ENCODE data around the gene RASL11A.
"Not testable (repeated sequence)": the region's sequence is repeated elsewhere in the genome, so short reads cannot be mapped to it uniquely, and the experiment has no call there.

The RASL11A gene

GRCh38 chr13:27310946-27311345, 40.3 kb downstream of the RASL11A start:
- no peaks in the 10 kb centered on the region for H3K36me3 ChIP-seq (ENCODE audit: control insufficient read depth, insufficient read depth, low read length)
- no peaks in the 10 kb centered on the region for H3K9me3 ChIP-seq (ENCODE audit: control insufficient read depth, low read length)
- no peak overlapping the region for H3K27ac ChIP-seq (ENCODE audit: low read depth, low read length, severe bottlenecking)
- no peak overlapping the region for H3K4me3 ChIP-seq (ENCODE audit: extremely low read depth, insufficient read depth, low read length, poor library complexity, severe bottlenecking)
- H3K4me1 ChIP-seq (ENCODE audit: control insufficient read depth, insufficient read depth, low read length, poor library complexity, severe bottlenecking) = no peaks in the 10 kb centered on the region
- WGBS, 2 experiments (ENCODE audit: insufficient coverage in 2 of 2) = 56 to 60% methylated on average over 2 of the region's 2 CpGs

- no peak overlapping the region for H3K4me3 ChIP-seq (ENCODE audit: extremely low read depth, insufficient read depth, low read length, poor library complexity, severe bottlenecking)
- no peaks in the 10 kb centered on the region for H3K4me1 ChIP-seq (ENCODE audit: control insufficient read depth, insufficient read depth, low read length, poor library complexity, severe bottlenecking)
- WGBS, 2 experiments (ENCODE audit: insufficient coverage in 2 of 2) = 90 to 94% methylated on average over 3 to 4 of the region's 6 CpGs
- no peaks in the 10 kb centered on the region for H3K36me3 ChIP-seq (ENCODE audit: control insufficient read depth, insufficient read depth, low read length)
- no peaks in the 10 kb centered on the region for H3K9me3 ChIP-seq (ENCODE audit: control insufficient read depth, low read length)
- no peak overlapping the region for H3K27ac ChIP-seq (ENCODE audit: low read depth, low read length, severe bottlenecking)
Measured at GRCh38 chr13:27311518-27312210, 41.0 kb downstream of the RASL11A start.

GRCh38 chr13:27313770-27314169, 43.1 kb downstream of the RASL11A start:
- WGBS, 2 experiments (ENCODE audit: insufficient coverage in 2 of 2) = no CpG with 5 or more reads among the region's 1 CpG
- H3K36me3 ChIP-seq (ENCODE audit: control insufficient read depth, insufficient read depth, low read length) = no peaks in the 10 kb centered on the region
- no peak overlapping the region for H3K27ac ChIP-seq (ENCODE audit: low read depth, low read length, severe bottlenecking)
- H3K4me1 ChIP-seq (ENCODE audit: control insufficient read depth, insufficient read depth, low read length, poor library complexity, severe bottlenecking) = no peaks in the 10 kb centered on the region
- H3K4me3 ChIP-seq (ENCODE audit: extremely low read depth, insufficient read depth, low read length, poor library complexity, severe bottlenecking) = no peak overlapping the region
- H3K9me3 ChIP-seq (ENCODE audit: control insufficient read depth, low read length) = no peaks in the 10 kb centered on the region

- Histone ChIP-seq H3K27ac (ENCODE audit: low read depth, low read length, severe bottlenecking) (no peak overlapping the region), H3K4me3 (ENCODE audit: extremely low read depth, insufficient read depth, low read length, poor library complexity, severe bottlenecking) (no peak overlapping the region), H3K9me3 (ENCODE audit: control insufficient read depth, low read length) (no peaks in the 10 kb centered on the region), H3K4me1 (ENCODE audit: control insufficient read depth, insufficient read depth, low read length, poor library complexity, severe bottlenecking) (no peaks in the 10 kb centered on the region), H3K36me3 (ENCODE audit: control insufficient read depth, insufficient read depth, low read length) (no peaks in the 10 kb centered on the region)
Measured at GRCh38 chr13:27319404-27319803, 48.8 kb downstream of the RASL11A start.

GRCh38 chr13:27321468-27322431, 51.1 kb downstream of the RASL11A start:
- no peaks in the 10 kb centered on the region for H3K4me1 ChIP-seq (ENCODE audit: control insufficient read depth, insufficient read depth, low read length, poor library complexity, severe bottlenecking)
- no peak overlapping the region for H3K4me3 ChIP-seq (ENCODE audit: extremely low read depth, insufficient read depth, low read length, poor library complexity, severe bottlenecking)
- H3K27ac ChIP-seq (ENCODE audit: low read depth, low read length, severe bottlenecking) = no peak overlapping the region
- 81 to 87% methylated on average over 5 to 6 of the region's 8 CpGs for WGBS, 2 experiments (ENCODE audit: insufficient coverage in 2 of 2)
- H3K36me3 ChIP-seq (ENCODE audit: control insufficient read depth, insufficient read depth, low read length) = no peaks in the 10 kb centered on the region
- no peaks in the 10 kb centered on the region for H3K9me3 ChIP-seq (ENCODE audit: control insufficient read depth, low read length)

- not testable (repeated sequence) for H3K4me1 ChIP-seq (ENCODE audit: control insufficient read depth, insufficient read depth, low read length, poor library complexity, severe bottlenecking); H3K27ac ChIP-seq (ENCODE audit: low read depth, low read length, severe bottlenecking); H3K36me3 ChIP-seq (ENCODE audit: control insufficient read depth, insufficient read depth, low read length); H3K9me3 ChIP-seq (ENCODE audit: control insufficient read depth, low read length); H3K4me3 ChIP-seq (ENCODE audit: extremely low read depth, insufficient read depth, low read length, poor library complexity, severe bottlenecking)
- 90% methylated on average over 5 to 6 of the region's 6 CpGs for WGBS, 2 experiments (ENCODE audit: insufficient coverage in 2 of 2)
Measured at GRCh38 chr13:27322443-27322842, 51.8 kb downstream of the RASL11A start.
